Right lobe of liver (tissue), 6 donors: Measurements from ENCODE around the gene UQCC2. TPM values are rescaled to one million over a fixed set of nuclear protein-coding genes. Genes with fewer than 3 reads are reported as not detected.

Experiments used
- ATAC-seq, 4 donors: fragments of 200-7000 bp; cut with Tn5 transposase; one replicate each; pipeline ENCODE4 v1.9.1; 2020; ENCODE audit warnings: mild to moderate bottlenecking in 4 of 4, moderate library complexity in 4 of 4
- DNase-seq, 3 donors: peaks; one replicate each; pipeline ENCODE4 v3.0.0-alpha.2; 2020
- H3K27ac ChIP-seq, 3 donors: fragments of 200-600 bp; one replicate each; pipeline ENCODE4 v1.8.0; 2022
- H3K27me3 ChIP-seq, 2 donors: fragments of 200-600 bp; one replicate each; pipeline ENCODE4 v1.8.0; 2022
- H3K36me3 ChIP-seq, 4 donors: fragments of 200-600 bp; sonication (generic) in 1 of 4; one replicate each; pipeline versions ENCODE4 v1.5.1 to v1.8.0; 2017 to 2022; ENCODE audit warnings: control low read depth in 1 of 4
- H3K4me1 ChIP-seq, 4 donors: fragments of 200-600 bp; sonication (generic) in 1 of 4; one replicate each; pipeline versions ENCODE4 v1.5.1 to v1.8.0; 2017 to 2022; ENCODE audit warnings: control low read depth in 1 of 4
- H3K4me3 ChIP-seq, 3 donors: fragments of 200-600 bp; one replicate each; pipeline ENCODE4 v1.8.0; 2022
- H3K9me3 ChIP-seq, 4 donors: fragments of 200-600 bp; sonication (generic) in 1 of 4; one replicate each; pipeline versions ENCODE4 v1.5.1 to v1.8.0; 2017 to 2022; ENCODE audit warnings: control low read depth in 1 of 4
- CTCF ChIP-seq, 4 donors: fragments of 200-600 bp in 3 of 4; fragments of 450-650 bp in 1 of 4; IDR thresholded peaks; one replicate each; pipeline versions ENCODE4 v1.5.1 to v1.8.0; 2016 to 2022; ENCODE audit warnings: antibody characterized with exemption in 4 of 4, mild to moderate bottlenecking in 2 of 4
- POLR2A ChIP-seq: fragments of 450-650 bp; IDR thresholded peaks from one replicate; pipeline ENCODE4 v1.6.1; 2017; ENCODE audit warnings: antibody characterized with exemption, mild to moderate bottlenecking
- WGBS: methylation state at CpG from one replicate; pipeline ENCODE4 v1.1.6; 2018; ENCODE audit warnings: low coverage, low lambda C conversion rate; ENCODE audit not compliant: insufficient coverage; ENCODE audit errors: missing lambda C conversion rate; 5-methylcytosine and 5-hydroxymethylcytosine counted together
- intact Hi-C, 2 donors: fragments of 100-400 bp; cut with DNase I; formaldehyde crosslinking; loops; one replicate each; pipeline versions ENCODE4 v1.11.2 to v1.14.1; 2022
- total RNA-seq, 6 experiments: library from RNA; depleted of rRNA in 2 of 6; stranded (reverse); fragments of >200 nt in 2 of 6; fragmentation: NEBNext Ultra II Directional in 3 of 6; extraction: Animal tissue kit (Norgen Biotek cat#: 25700) in 3 of 6; gene quantifications; one replicate each; pipeline versions ENCODE4 v1.1.0 to v1.2.4, GENCODE V29; 2016 to 2023
- donor health status: DM: no; HTN: yes; CAD: no.
- donor health status: DM: no; HTN: no; CAD: no.
- donor health status: DM: no; HTN: no; CAD: no.
- donor health status: DM: no; HTN: yes; CAD: no.
- donor health status: DM: no; HTN: yes; CAD: no.

The UQCC2 gene
- total RNA-seq, 6 experiments from 2014 or later: 23.7 to 38.4 (median 31.5) TPM

GRCh38 chr6:33664506-33665057 lies 46.9 kb downstream of the UQCC2 start:
- Histone ChIP-seq H3K4me1 (no peaks in the 10 kb centered on the region), H3K27ac (no peak overlapping the region), H3K27me3 (no peaks in the 10 kb centered on the region), H3K9me3 (no peaks in the 10 kb centered on the region), H3K36me3 (no peaks in the 10 kb centered on the region), H3K4me3 (no peak overlapping the region)
- ATAC-seq (no peak), DNase-seq (no peak)
- no peak for TF ChIP-seq CTCF (IDR thresholded peaks at IDR 0.05)
- no peak for TF ChIP-seq POLR2A
- intact Hi-C loops: no loop called here
- WGBS: 50% methylated on average over 3 of the region's 17 CpGs

- H3K9me3 ChIP-seq: no peaks in the 10 kb centered on the region
- DNase-seq (no peak), ATAC-seq (no peak)
- H3K36me3 ChIP-seq: no peaks in the 10 kb centered on the region
- TF ChIP-seq POLR2A: no peak
- no peak for TF ChIP-seq CTCF (IDR thresholded peaks at IDR 0.05)
- no peak overlapping the region for H3K27ac ChIP-seq
- no peaks in the 10 kb centered on the region for H3K4me1 ChIP-seq
- intact Hi-C loops: no loop called here
- WGBS: no CpG with 5 or more reads among the region's 16 CpGs
- H3K4me3 ChIP-seq: no peak overlapping the region
- H3K27me3 ChIP-seq: no peaks in the 10 kb centered on the region
Observed at GRCh38 chr6:33663727-33664449, 47.6 kb downstream of the UQCC2 start.

- DNase-seq (no peak), ATAC-seq (no peak)
- H3K27me3 ChIP-seq: no peaks in the 10 kb centered on the region
- no peak overlapping the region for H3K27ac ChIP-seq
- no peak overlapping the region for H3K4me3 ChIP-seq
- TF ChIP-seq POLR2A: no peak
- no peak for TF ChIP-seq CTCF (IDR thresholded peaks at IDR 0.05)
- H3K9me3 ChIP-seq: no peaks in the 10 kb centered on the region
- no peaks in the 10 kb centered on the region for H3K36me3 ChIP-seq
- WGBS: 52% methylated on average over 4 of the region's 5 CpGs
- intact Hi-C loops: no loop called here
- H3K4me1 ChIP-seq: no peaks in the 10 kb centered on the region
Observed at GRCh38 chr6:33663028-33663427, 48.5 kb downstream of the UQCC2 start.

- DNase-seq (no peak), ATAC-seq (no peak)
- H3K4me1 ChIP-seq: no peaks in the 10 kb centered on the region
- intact Hi-C loops: no loop called here
- no peak overlapping the region for H3K4me3 ChIP-seq
- no peaks in the 10 kb centered on the region for H3K9me3 ChIP-seq
- no peaks in the 10 kb centered on the region for H3K36me3 ChIP-seq
- TF ChIP-seq POLR2A (no peak), CTCF (IDR thresholded peaks at IDR 0.05) (no peak)
- WGBS: no CpG with 5 or more reads among the region's 11 CpGs
- H3K27me3 ChIP-seq: no peaks in the 10 kb centered on the region
- no peak overlapping the region for H3K27ac ChIP-seq
Observed at GRCh38 chr6:33662318-33662717, 49.2 kb downstream of the UQCC2 start.
